Epithelial cell of prostate (primary cell): Measurements from ENCODE around the gene CSAD.

Experiments
- DNase-seq: peaks from one replicate; pipeline ENCODE4 v3.0.0-alpha.2; 2011; ENCODE audit warnings: low read depth, low spot score
- H3K27ac ChIP-seq: fragments of 450-650 bp; 2 replicates; pipeline ENCODE4 v1.5.1; 2017; ENCODE audit warnings: mild to moderate bottlenecking

CSAD gene

DNA sequence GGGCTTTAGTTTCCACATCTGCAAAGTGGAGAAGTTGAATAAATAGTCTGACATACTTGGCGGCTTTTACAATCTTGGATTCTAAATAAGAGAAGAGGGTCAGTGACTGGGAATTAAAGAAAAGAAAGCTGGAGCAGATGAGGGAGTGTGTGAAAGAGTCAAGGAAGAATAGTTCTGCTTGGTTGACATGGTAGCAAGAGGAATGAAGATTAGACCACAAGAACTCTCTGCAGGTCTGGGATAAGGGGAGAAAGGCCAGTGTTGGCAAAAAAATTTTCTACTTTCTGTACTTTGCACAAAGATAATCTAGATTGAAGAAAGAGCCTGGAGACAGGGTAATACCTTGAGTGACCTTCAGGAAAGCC is 20.4 kb upstream of the CSAD start:
- DNase-seq = no peak
- no peak overlapping the region for H3K27ac ChIP-seq

DNA sequence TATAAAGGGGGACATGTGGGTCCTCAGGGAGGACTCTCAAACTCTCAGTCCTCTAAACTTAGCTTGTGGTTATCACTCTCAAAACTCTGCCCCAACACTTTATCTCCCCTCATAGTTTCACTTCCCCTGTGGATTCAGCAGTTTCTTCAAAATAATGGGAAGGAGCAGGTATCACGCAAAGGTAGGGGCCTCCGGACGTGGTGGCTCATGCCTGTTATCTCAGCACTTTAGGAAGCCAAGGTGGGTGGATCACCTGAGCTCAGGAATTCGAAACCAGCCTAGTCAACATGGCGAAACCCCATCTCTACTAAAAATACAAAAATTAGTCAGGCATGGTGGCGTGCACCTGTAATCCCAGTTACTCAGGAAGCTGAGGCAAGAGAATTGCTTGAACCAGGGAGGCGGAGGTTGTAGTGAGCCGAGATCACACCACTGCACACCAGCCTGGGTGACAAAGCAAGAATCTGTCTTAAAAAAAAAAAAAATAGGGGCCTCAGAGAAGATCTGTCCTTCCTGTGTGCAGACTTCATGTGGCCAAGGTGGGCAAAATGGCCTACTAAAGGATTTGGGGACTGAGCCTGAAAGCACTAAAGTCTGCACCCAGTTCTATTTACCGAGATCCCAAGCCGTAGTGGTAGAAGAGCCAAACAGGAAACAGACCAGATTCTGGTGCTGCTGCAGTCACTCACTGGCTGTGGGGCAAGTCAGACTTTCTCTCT is 19.9 kb upstream of the CSAD start:
- no peak for DNase-seq

GRCh38 chr12:53200107-53200457 is 19.4 kb upstream of the CSAD start:
- no peak for DNase-seq

More for the DNA sequence above, 19.9 kb upstream of the CSAD start:
- H3K27ac ChIP-seq = no peak overlapping the region

GRCh38 chr12:53199700-53200099 is 19.0 kb upstream of the CSAD start:
- no peak overlapping the region for H3K27ac ChIP-seq
- no peak for DNase-seq

More at GRCh38 chr12:53200107-53200457, 19.4 kb upstream of the CSAD start:
- H3K27ac ChIP-seq = no peak overlapping the region

DNA sequence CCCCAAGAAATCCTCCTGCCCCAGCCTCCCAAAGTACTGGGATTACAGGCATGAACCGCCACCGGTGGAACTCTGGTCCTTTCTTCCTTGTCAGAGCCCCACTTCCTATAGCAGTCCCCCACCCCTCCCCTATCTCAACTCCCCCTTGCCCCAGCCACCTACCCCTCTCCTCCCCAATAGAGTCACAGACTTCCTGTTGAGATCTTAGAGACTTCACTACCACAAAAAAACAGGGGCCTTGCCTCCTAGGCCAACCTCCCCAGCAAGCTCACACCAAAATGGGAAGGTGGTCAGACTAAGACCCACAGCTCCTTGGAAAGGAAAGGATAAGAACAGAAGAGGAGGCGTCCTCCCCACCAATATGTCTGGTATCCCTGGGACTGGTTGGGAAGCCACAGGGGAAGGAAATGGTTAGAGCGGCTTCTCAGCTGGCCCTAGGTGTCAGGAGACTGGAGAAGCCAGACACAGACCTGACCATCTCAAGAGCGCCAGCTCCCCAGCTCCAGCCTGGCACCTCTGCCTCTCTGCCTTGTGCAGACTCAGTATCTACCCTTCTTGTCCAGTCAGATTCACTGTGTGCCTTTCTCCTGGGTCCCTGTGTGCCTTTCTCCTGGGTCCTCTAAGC is 17.9 kb upstream of the CSAD start:
- no peak overlapping the region for H3K27ac ChIP-seq
- DNase-seq = no peak

DNA sequence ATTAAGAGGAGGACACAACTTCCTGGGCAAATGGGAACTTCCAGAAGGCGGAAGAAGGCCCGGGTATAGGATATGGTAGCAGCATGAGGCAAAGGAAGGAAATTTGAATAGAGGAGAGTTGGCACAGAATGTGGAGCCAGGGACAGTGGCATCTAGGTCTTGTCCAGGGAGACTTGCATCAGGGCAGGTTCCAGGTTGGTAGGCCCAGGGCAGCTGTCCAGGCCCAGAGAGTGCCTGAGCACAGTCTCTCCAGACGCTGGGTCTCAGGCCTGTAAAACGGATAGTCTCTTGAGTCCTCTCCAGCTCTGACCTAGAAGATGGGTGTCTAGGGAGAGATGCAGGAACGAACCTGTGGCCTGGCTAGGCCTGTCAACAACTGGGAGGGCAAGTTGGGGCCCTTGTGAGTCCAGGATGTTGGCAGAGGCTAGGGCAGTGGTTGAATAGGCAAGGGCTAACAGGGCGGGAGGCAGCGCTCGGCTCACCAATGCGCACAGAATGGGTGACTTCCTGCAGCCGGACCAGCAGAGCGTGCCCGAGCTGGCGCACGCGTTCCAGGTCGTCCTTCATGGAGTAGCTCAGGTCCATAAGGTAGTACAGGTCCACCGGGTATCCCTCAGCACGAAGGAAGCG is 16.4 kb upstream of the CSAD start:
- no peak for DNase-seq
- H3K27ac ChIP-seq = no peak overlapping the region

GRCh38 chr12:53196486-53196885 is 15.8 kb upstream of the CSAD start:
- no peak for DNase-seq
- H3K27ac ChIP-seq = no peak overlapping the region

DNA sequence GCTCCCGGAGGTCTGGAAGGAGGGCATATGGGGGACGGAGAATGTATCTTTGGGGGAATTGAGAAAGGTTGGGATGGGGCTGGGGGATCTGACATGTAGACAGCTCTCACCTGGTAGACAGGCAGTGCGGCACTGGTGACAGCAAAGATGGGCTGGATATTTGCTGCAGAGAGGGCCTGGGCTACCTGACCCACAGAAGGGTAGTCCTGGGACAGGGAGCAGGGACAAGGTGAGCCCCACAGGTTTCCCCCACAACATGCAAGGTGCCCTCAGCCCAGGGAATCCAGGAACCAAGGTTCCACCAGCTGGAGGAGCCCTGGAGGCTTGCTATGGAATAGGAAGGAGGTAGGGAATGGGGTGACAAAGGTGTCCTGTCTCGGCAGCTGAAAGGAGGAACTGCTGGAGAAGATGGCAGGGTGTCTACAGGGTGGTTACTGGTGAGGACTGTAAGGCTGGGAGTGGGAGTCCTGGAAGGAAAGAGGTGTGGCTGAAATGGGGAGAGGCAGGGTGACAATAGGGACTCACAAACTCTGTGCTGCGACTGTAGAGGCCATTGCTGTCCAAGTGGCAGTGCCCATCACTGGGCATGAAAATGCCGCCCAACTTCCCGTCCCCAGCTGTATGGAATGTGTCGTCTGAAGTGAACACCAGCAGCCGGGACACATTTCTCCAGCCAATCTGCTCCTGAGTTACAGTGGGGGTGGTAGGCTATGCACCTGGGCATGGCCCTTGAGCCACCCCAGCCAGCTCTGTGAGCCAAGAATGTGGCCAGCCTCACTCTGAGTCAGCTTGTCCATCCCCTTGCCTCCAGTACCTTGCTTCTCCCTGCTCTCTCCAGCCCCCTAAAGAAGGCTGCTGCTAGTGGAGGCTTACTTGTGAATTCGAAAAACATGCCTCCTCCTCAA is 15.0 kb upstream of the CSAD start:
- DNase-seq = no peak
- no peak overlapping the region for H3K27ac ChIP-seq

- no peak overlapping the region for H3K27ac ChIP-seq
- no peak for DNase-seq
Observed at GRCh38 chr12:53194973-53195372, 14.2 kb upstream of the CSAD start.

DNA sequence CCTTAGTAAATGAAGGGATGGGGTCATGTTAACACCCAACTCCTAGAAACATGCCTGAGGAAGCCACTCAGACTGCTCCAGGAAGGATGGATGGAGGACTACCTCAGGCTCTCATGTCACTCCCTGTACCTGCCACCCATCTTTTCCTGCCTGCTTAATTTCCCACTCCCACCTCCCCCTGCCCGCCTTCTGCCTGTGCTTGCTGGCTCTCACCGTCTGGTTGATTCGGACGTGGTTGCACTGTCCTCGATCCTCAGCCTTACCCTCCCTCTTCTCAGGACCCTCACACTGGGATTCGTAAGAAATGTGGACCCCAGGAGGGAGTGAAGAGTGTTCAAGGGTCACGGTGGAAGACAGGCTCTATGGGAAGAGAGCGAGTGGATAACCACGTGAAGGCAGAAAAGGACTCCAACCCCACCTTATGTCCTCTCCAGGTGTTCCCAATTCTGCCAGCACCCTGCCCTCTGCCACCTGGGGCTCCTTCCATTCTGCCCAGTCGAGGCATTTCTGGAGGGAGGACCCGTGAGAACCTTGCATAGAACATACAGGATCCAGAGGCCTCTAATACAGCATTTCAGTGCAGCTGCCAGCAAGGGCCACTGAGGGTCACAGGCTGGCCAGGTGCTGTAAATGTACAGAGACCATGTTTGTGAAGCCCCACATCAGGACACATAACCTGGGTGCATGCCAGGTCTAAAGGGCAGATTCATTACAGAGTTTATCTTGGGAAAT is 13.4 kb upstream of the CSAD start:
- DNase-seq = no peak
- no peak overlapping the region for H3K27ac ChIP-seq

GRCh38 chr12:53193040-53193439 is 12.3 kb upstream of the CSAD start:
- no peak overlapping the region for H3K27ac ChIP-seq
- DNase-seq = no peak

DNA sequence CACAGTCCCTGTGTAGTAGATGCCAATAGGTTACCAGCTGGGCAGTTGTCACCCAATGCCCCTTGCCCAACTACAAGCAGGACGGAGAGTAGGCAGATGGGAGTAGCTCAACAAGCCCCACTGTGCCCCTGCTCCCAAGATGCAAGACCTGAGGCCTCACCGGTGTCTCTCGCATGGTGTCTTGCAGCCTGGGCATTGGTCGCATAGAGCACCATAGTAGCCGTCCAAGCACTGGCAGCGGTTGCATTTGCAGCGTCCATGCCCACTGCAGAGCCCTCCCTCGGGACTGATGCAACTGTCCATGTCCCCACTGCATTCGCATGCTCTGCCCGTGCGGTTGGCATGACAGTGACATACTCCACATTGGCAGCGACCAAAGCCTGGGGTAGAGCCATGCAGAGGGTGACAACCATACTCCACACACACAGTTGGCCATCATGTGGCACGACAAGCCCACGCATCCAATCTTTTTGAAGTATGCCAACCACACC is 11.9 kb upstream of the CSAD start:
- no peak for DNase-seq
- H3K27ac ChIP-seq = no peak overlapping the region

DNA sequence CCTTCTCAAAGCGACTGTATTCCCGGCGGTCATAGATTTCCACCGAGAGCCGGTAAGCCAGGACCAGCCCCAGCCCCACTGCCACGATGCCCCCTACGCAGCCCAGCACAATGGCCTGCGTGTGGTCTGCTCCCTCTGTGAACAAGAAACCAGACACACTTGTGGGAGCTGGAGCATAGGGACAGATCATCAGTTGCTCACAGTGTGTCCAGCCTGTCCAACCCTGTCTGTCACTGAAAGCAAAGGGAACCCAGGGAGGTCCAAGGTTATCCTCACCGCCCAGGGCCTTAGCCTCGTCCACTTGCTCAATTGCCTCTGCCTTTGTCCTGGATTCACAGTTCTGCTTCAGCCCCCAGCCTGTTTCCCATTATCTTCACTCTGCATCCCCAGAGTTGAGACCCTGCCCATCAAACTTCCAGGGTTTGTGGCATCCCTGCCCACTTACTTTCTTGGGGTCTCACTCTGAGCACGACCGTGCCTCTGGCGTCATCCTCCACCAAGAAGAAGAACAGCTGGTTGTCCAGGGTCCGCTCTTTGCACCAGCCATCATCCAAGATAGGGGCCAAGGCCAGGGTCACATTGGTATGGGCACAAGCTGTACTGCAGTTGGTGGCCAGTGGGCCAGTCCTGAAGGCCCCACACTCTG is 11.3 kb upstream of the CSAD start:
- H3K27ac ChIP-seq = no peak overlapping the region
- DNase-seq = no peak

GRCh38 chr12:53191096-53191884 is 10.6 kb upstream of the CSAD start:
- no peak for DNase-seq
- no peak overlapping the region for H3K27ac ChIP-seq

DNA sequence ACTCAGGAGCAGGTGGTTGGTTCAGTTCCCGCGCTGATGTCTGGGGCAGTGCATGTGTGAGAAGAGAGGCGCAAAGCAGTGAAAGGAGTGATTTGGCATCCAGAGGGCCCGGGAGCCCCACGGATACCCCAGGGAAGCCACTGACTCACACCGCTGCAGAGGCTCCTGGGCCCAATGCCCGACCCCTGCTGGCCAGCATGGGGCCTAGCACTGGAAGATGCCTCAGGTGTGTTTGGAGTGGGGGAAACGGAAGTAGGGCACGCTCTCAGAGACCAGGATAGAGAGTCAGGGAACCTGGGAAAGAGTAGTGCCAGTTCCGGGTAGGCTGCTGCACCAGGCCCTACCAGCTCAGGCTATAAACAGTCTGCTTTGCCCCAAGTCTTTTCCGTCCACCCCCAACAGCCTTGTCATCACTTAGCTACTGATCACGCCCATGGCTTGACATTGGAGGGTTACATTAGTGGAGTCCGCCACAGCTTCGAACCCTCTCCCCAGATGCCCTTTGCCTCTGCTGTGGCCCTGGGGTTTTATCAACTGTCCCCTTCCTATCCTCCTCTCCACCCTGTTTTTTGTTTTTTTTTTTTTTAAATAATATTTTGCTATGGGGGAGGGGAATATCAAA is 9.5 kb upstream of the CSAD start:
- DNase-seq = no peak
- H3K27ac ChIP-seq = no peak overlapping the region

DNA sequence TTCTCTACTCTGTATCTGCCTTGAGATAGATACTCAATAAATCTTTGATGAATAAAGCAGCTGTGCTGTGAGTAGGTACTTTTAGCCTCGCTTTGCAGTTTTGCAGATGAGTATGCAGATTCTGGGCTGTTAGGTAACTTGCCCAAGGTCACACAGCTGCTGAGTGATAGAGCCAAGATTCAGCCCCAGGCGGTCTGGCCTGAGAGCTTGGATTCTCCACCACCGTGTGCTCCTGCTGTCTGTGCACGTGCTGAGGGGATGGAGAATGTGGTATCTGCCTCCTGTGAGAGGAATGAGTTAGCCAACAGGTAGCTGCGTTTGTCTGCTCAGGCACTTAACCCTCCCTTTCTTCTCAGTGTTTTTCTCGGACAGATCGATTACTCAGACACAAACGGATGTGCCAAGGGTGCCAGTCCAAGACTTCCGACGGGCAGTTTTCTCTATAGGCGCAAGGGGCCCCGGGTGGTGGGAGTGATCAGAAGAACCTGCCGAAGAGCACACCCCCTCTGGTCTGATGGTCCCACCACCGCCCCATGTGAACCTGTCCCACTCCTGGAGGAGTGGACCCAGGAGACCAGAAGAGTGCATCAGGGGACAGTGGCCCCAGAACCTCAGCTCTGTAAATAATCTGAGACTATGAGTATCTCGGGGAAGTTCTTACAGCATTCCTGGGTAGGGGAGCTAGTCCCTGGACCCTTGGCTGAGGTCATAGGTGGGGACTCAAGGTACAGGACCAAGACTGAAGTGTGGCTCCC is 6.6 kb upstream of the CSAD start:
- no peak overlapping the region for H3K27ac ChIP-seq

GRCh38 chr12:53186745-53187144 is 6.0 kb upstream of the CSAD start:
- no peak overlapping the region for H3K27ac ChIP-seq
- no peak for DNase-seq

More for the DNA sequence above, 6.6 kb upstream of the CSAD start:
- DNase-seq = no peak
